GM12878 (cell line): Measurements from ENCODE around the gene IGLON5. TPM values are rescaled to one million over a fixed set of nuclear protein-coding genes. Genes with fewer than 3 reads are reported as not detected.

Source experiments
- ATAC-seq: fragments of 200-7000 bp; cut with Tn5 transposase; 3 replicates; pipeline ENCODE4 v1.9.1; 2020; ENCODE audit warnings: mild to moderate bottlenecking, moderate library complexity
- BruUV-seq: library from RNA; stranded (reverse); fragments of 400-500 nt; replicated peaks from 2 replicates; lab custom pipeline; 2021; lab: Mats Ljungman, UMichigan
- CTCF ChIA-PET: fragments of 300-600 bp; sonication (Branson Sonifier 250); formaldehyde crosslinking; extraction: SDS; loops from one replicate; lab custom pipeline; 2021; ENCODE audit warnings: inconsistent platforms; lab: Yijun Ruan, JAX
- POLR2A ChIA-PET: fragments of 350-600 bp; formaldehyde crosslinking; extraction: SDS; loops from one replicate; lab custom pipeline; 2021; ENCODE audit warnings: inconsistent platforms; lab: Charles Lee
- RAD21 ChIA-PET: fragments of 300-600 bp; sonication (Branson Sonifier 250); formaldehyde crosslinking; loops from one replicate; lab custom pipeline; 2023; ENCODE audit warnings: antibody characterized with exemption; ENCODE audit not compliant: unreplicated experiment; lab: Charles Lee
- SMC1A ChIA-PET: fragments of 300-600 bp; sonication (Branson Sonifier 250); formaldehyde crosslinking; loops from one replicate; lab custom pipeline; 2023; ENCODE audit not compliant: unreplicated experiment, uncharacterized antibody; lab: Charles Lee
- DNase-seq: peaks from one replicate; pipeline ENCODE4 v3.0.0-alpha.2; 2011; ENCODE audit warnings: low read depth, low spot score
- FAIRE-seq: peaks from 3 replicates; lab custom pipeline; 2011; peaks lifted over from hg19 to GRCh38; lab: Jason Lieb, UNC
- H2AFZ ChIP-seq: 2 replicates; pipeline ENCODE4 v1.6.0; 2011; ENCODE audit warnings: low read depth, low read length, control low read depth; ENCODE audit not compliant: control insufficient read depth
- H3K27ac ChIP-seq: 2 replicates; pipeline ENCODE4 v1.5.1; 2011; ENCODE audit warnings: control low read depth; ENCODE audit not compliant: control insufficient read depth, insufficient read depth
- H3K27me3 ChIP-seq, 2 experiments: replicated peaks in 1 of 2; 2 replicates each; pipeline versions ENCODE4 v1.6.0 to v1.6.1; 2011; ENCODE audit warnings: low read length in 1 of 2; ENCODE audit not compliant: control insufficient read depth in 2 of 2, insufficient read depth in 2 of 2
- H3K36me3 ChIP-seq, 2 experiments: 2 replicates each; pipeline ENCODE4 v1.5.1; 2011; ENCODE audit warnings: low read length in 1 of 2; ENCODE audit not compliant: control insufficient read depth in 2 of 2, insufficient read depth in 2 of 2
- H3K4me1 ChIP-seq: 2 replicates; pipeline ENCODE4 v1.6.1; 2011; ENCODE audit warnings: mild to moderate bottlenecking, low read length, moderate library complexity, mixed read lengths; ENCODE audit not compliant: control insufficient read depth, insufficient read depth
- H3K4me2 ChIP-seq: 2 replicates; pipeline ENCODE4 v1.6.0; 2011; ENCODE audit warnings: control low read depth; ENCODE audit not compliant: control insufficient read depth, insufficient read depth
- H3K4me3 ChIP-seq: fragments of 200-600 bp; sonication (generic); 2 replicates; pipeline ENCODE4 v1.5.1; 2016
- H3K79me2 ChIP-seq: 2 replicates; pipeline ENCODE4 v1.6.0; 2011; ENCODE audit warnings: low read length; ENCODE audit not compliant: control insufficient read depth, insufficient read depth
- H3K9ac ChIP-seq: 2 replicates; pipeline ENCODE4 v1.8.0; 2011; ENCODE audit warnings: low read length, control low read depth, mixed read lengths; ENCODE audit not compliant: control insufficient read depth, insufficient read depth
- H3K9me3 ChIP-seq: replicated peaks from 3 replicates; pipeline ENCODE4 v1.5.1; 2011; ENCODE audit warnings: mild to moderate bottlenecking, low read length; ENCODE audit not compliant: control insufficient read depth, insufficient read depth
- H4K20me1 ChIP-seq: 2 replicates; pipeline ENCODE4 v1.6.0; 2011; ENCODE audit not compliant: control insufficient read depth, insufficient read depth
- EGR1 ChIP-seq, 2 experiments: IDR thresholded peaks; 1 replicate in 1 of 2; 2 replicates in 1 of 2; pipeline ENCODE4 v1.6.1; 2011 to 2012; ENCODE audit warnings: low read depth in 2 of 2, low read length in 2 of 2, borderline replicate concordance in 1 of 2, mild to moderate bottlenecking in 1 of 2, moderate library complexity in 1 of 2
- HSF1 ChIP-seq: fragments of 150-350 bp; IDR thresholded peaks from 2 replicates; pipeline ENCODE4 v1.6.1; 2014; ENCODE audit warnings: mild to moderate bottlenecking, low read depth, low read length
- MTA3 ChIP-seq: IDR thresholded peaks from 2 replicates; pipeline ENCODE4 v1.6.1; 2012; ENCODE audit warnings: low read length, inconsistent platforms, borderline replicate concordance
- WGBS: methylation state at CpG from one replicate; pipeline ENCODE4 v1.1.6; 2016; ENCODE audit warnings: low lambda C conversion rate; ENCODE audit not compliant: insufficient replicate concordance, insufficient coverage; ENCODE audit errors: missing lambda C conversion rate; 5-methylcytosine and 5-hydroxymethylcytosine counted together
- in situ Hi-C: fragments of 300-500 bp; cut with MboI; formaldehyde crosslinking; loops from 9 replicates; pipeline ENCODE4 v1.14.3; 2018; ENCODE audit warnings: mixed read lengths
- intact Hi-C: fragments of 100-400 bp; cut with micrococcal nuclease; formaldehyde crosslinking; loops from one replicate; pipeline ENCODE4 v1.14.2; 2022; ENCODE audit not compliant: unreplicated experiment
- polyA plus RNA-seq, 11 experiments: library from polyadenylated mRNA; depleted of rRNA in 4 of 11; unstranded in 6 of 11; stranded (reverse) in 5 of 11; fragments of >200 nt; fragmentation: Nextera tagmentation in 4 of 11; fragmentation: Illumina TruSeq in 1 of 11; extraction: Ambion mirVana in 4 of 11; extraction: Trizol in 1 of 11; gene quantifications; 1 replicate in 1 of 11; 2 replicates in 10 of 11; pipeline versions ENCODE4 v1.2.1 to v1.2.3, GENCODE V29; 2011 to 2016; ENCODE audit warnings: inconsistent platforms in 2 of 11, missing spikeins in 2 of 11, low read depth in 1 of 11
- total RNA-seq, 4 experiments: library from RNA; depleted of rRNA in 3 of 4; stranded (reverse); fragments of >200 nt in 3 of 4; fragmentation: Illumina TruSeq in 1 of 4; extraction: Trizol in 1 of 4; gene quantifications; 2 replicates each; pipeline versions ENCODE4 v1.2.1 to v1.2.3, GENCODE V29; 2013 to 2021

The IGLON5 gene
- total and polyA plus RNA-seq, 10 of the 15 experiments (the other 5 are each of a cell fraction or from before 2014, with no cell fraction given): not detected

GRCh38 chr19:51372021-51372648, 60.7 kb downstream of the IGLON5 start:
- peak overlapping the region; percentile 71 for H3K9ac ChIP-seq
- H3K4me3 ChIP-seq: peak overlapping the region; percentile 58; the same call in 1 of the 2 replicates
- CTCF ChIA-PET: interaction anchor here (0.6 to 3.7 kb wide), 5 partner anchors 22 to 236 kb away, joined by 3 to 14 read pairs (median 3); partner anchors contain the start of gene SIGLEC10
- SMC1A ChIA-PET: interaction anchor here (1.0 to 2.5 kb wide), 4 partner anchors 13 to 27 kb away, joined by 3 to 8 read pairs (median 3); no protein-coding TSS in a partner anchor
- no peaks in the 10 kb centered on the region for H3K9me3 ChIP-seq
- H3K27me3 ChIP-seq: no peaks in the 10 kb centered on the region
- H3K4me2 ChIP-seq: peak overlapping the region; percentile 71
- intact Hi-C loops (no loop called here), in situ Hi-C loops (loop anchor here (25.0 kb wide), 1 partner anchor 1035 kb away; the partner anchor contains the start of gene KCNC3)
- H3K27ac ChIP-seq: peak overlapping the region; percentile 87
- BruUV-seq: TSS peak; percentile 76
- POLR2A ChIA-PET: interaction anchor here (0.7 to 4.2 kb wide), 3 partner anchors 18 to 46 kb away, joined by 3 to 32 read pairs (median 4); partner anchors contain the start of genes C19orf84 and SIGLEC10
- FAIRE-seq (no peak), DNase-seq (no peak), ATAC-seq (no peak)
- RAD21 ChIA-PET: interaction anchor here (1.0 to 2.5 kb wide), 3 partner anchors 23 to 46 kb away, joined by 3 to 23 read pairs (median 7); partner anchors contain the start of gene SIGLEC10
- H4K20me1 ChIP-seq: no peaks in the 10 kb centered on the region
- peak overlapping the region; percentile 71 for H2AFZ ChIP-seq
- TF ChIP-seq HSF1: no peak
- TF ChIP-seq EGR1 (IDR thresholded peaks at IDR 0.05; ENCODE audit: borderline replicate concordance in 1 of 2, low read depth in 2 of 2, low read length in 2 of 2): 0 out of 3 replicates have a peak, but pooled peaks of 1 of the 2 experiments have one; percentile 26
- 0 out of 2 replicates have a peak, but pooled peaks have one; percentile 19 for TF ChIP-seq MTA3
- peaks cover 4% of the 10 kb centered on the region for H3K79me2 ChIP-seq
- H3K36me3 ChIP-seq: no peaks in the 10 kb centered on the region
- 75% methylated on average over 16 of the region's 18 CpGs for WGBS
- H3K4me1 ChIP-seq: peaks cover 45% of the 10 kb centered on the region
